ENCODE measurements around the gene ASS1. TPM values are rescaled to one million over a fixed set of nuclear protein-coding genes. Genes with fewer than 3 reads are reported as not detected.

The ASS1 gene
- total RNA-seq, 1 donor from 2014 or later = 162 TPM

- intact Hi-C loops (cut with DNase I) = no loop called here
- Histone ChIP-seq H3K9me3 (no peaks in the 10 kb centered on the region), H3K4me1 (no peaks in the 10 kb centered on the region), H3K4me3 (no peak overlapping the region), H3K36me3 (no peaks in the 10 kb centered on the region), H3K27ac (no peak overlapping the region), H3K27me3 (no peaks in the 10 kb centered on the region)
- no peak for DNase-seq (ENCODE audit: low spot score in 2 of 2)
- TF ChIP-seq CTCF (IDR thresholded peaks at IDR 0.05) = no peak
Measured at GRCh38 chr9:130414081-130414731, 30.6 kb upstream of the ASS1 start.

- H3K27me3 ChIP-seq = no peaks in the 10 kb centered on the region
- no peak overlapping the region for H3K4me3 ChIP-seq
- no peaks in the 10 kb centered on the region for H3K9me3 ChIP-seq
- TF ChIP-seq CTCF (IDR thresholded peaks at IDR 0.05) = no peak
- H3K27ac ChIP-seq = no peak overlapping the region
- intact Hi-C loops (cut with DNase I) = no loop called here
- H3K36me3 ChIP-seq = no peaks in the 10 kb centered on the region
- no peak for DNase-seq (ENCODE audit: low spot score in 2 of 2)
- no peaks in the 10 kb centered on the region for H3K4me1 ChIP-seq
Measured at GRCh38 chr9:130414910-130415746, 29.6 kb upstream of the ASS1 start.

GRCh38 chr9:130417602-130418001 lies 27.2 kb upstream of the ASS1 start:
- no peak overlapping the region for H3K27ac ChIP-seq
- no peaks in the 10 kb centered on the region for H3K9me3 ChIP-seq
- H3K27me3 ChIP-seq = no peaks in the 10 kb centered on the region
- no peaks in the 10 kb centered on the region for H3K36me3 ChIP-seq
- TF ChIP-seq CTCF (IDR thresholded peaks at IDR 0.05) = no peak
- no peaks in the 10 kb centered on the region for H3K4me1 ChIP-seq
- no peak for DNase-seq (ENCODE audit: low spot score in 2 of 2)
- H3K4me3 ChIP-seq = no peak overlapping the region
- intact Hi-C loops (cut with DNase I) = no loop called here

- Histone ChIP-seq H3K27ac (no peak overlapping the region), H3K9me3 (no peaks in the 10 kb centered on the region), H3K36me3 (no peaks in the 10 kb centered on the region), H3K4me1 (no peaks in the 10 kb centered on the region), H3K27me3 (no peaks in the 10 kb centered on the region), H3K4me3 (no peak overlapping the region)
- intact Hi-C loops (cut with DNase I) = no loop called here
- DNase-seq (ENCODE audit: low spot score in 2 of 2) = no peak
- no peak for TF ChIP-seq CTCF (IDR thresholded peaks at IDR 0.05)
Measured at GRCh38 chr9:130418776-130419175, 26.0 kb upstream of the ASS1 start.

- no peaks in the 10 kb centered on the region for H3K36me3 ChIP-seq
- no peak for TF ChIP-seq CTCF (IDR thresholded peaks at IDR 0.05)
- no peak overlapping the region for H3K27ac ChIP-seq
- no peak for DNase-seq (ENCODE audit: low spot score in 2 of 2)
- no peaks in the 10 kb centered on the region for H3K4me1 ChIP-seq
- H3K9me3 ChIP-seq = no peaks in the 10 kb centered on the region
- H3K27me3 ChIP-seq = no peaks in the 10 kb centered on the region
- intact Hi-C loops (cut with DNase I) = no loop called here
- no peak overlapping the region for H3K4me3 ChIP-seq
Measured at GRCh38 chr9:130419521-130420035, 25.2 kb upstream of the ASS1 start.

Measured in ascending aorta (tissue), 2 donors.